NT2/D1 (cell line): ENCODE results near the gene ZBTB8A.
"Not testable (repeated sequence)": the region's sequence is repeated elsewhere in the genome, so short reads cannot be mapped to it uniquely, and the experiment has no call there.

Experiments used
- DNase-seq: peaks from one replicate; pipeline ENCODE4 v3.0.0-alpha.2; 2011; ENCODE audit warnings: low read depth, low spot score
- H3K27me3 ChIP-seq: 2 replicates; pipeline ENCODE4 v1.6.0; 2011; ENCODE audit warnings: mild to moderate bottlenecking; ENCODE audit not compliant: insufficient read length, insufficient read depth
- H3K36me3 ChIP-seq: 2 replicates; pipeline ENCODE4 v1.6.1; 2011; ENCODE audit warnings: mild to moderate bottlenecking, low read length, mixed read lengths; ENCODE audit not compliant: insufficient read depth, insufficient read length
- H3K4me1 ChIP-seq: 2 replicates; pipeline ENCODE4 v1.5.1; 2011; ENCODE audit not compliant: insufficient read depth, insufficient read length
- H3K4me3 ChIP-seq: 2 replicates; pipeline ENCODE4 v1.5.1; 2011; ENCODE audit warnings: low read depth; ENCODE audit not compliant: insufficient read length
- H3K9ac ChIP-seq: 2 replicates; pipeline ENCODE4 v1.6.0; 2011; ENCODE audit warnings: low read depth; ENCODE audit not compliant: insufficient read length
- H3K9me3 ChIP-seq: 2 replicates; pipeline ENCODE4 v1.5.1; 2011; ENCODE audit warnings: mild to moderate bottlenecking, low read length; ENCODE audit not compliant: insufficient read depth
- SUZ12 ChIP-seq: IDR thresholded peaks from 2 replicates; pipeline ENCODE4 v1.6.1; 2011; ENCODE audit not compliant: insufficient read length, insufficient read depth; ENCODE audit errors: extremely low read depth
- YY1 ChIP-seq: IDR thresholded peaks from 2 replicates; pipeline ENCODE4 v1.6.1; 2011; ENCODE audit not compliant: insufficient read length, insufficient read depth
- ZNF274 ChIP-seq: IDR thresholded peaks from 2 replicates; pipeline ENCODE4 v1.6.1; 2011; ENCODE audit warnings: mild to moderate bottlenecking, low read depth, low read length

The ZBTB8A gene

DNA sequence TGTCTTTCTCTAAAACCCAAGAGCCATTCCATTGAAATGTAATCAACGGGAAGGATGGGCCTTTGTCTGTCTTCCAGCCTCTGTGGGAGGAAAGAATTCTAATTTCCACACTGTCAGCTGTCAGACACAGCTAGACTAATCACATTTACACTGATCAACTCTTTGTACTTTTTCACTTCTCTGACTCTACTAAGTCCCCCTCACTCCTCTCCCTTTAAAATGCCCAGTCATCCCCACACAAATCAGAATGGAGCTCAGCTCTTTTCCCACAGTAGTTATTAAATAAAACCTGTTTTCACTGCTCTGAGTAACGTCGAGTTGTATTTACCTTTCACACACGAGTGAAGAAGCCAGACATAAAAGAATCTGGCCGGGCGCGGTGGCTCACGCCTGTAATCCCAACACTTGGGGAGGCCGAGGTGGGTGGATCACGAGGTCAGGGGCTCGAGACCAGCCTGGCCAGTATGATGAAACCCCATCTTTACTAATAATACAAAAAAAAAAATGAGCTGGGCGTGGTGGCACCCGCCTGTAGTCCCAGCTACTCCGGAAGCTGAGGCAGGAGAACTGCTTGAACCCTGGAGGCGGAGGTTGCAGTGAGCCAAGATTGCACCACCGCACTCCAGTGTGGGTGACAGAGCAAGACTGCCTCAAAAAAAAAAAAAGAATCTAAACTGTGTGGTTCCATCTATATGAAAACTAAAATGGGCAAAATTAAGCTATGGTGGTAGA, 97.9 kb downstream of the ZBTB8A start:
- Histone ChIP-seq H3K36me3 (peaks cover 53% of the 10 kb centered on the region), H3K27me3 (no peaks in the 10 kb centered on the region), H3K4me1 (peaks cover 7% of the 10 kb centered on the region), H3K4me3 (no peak overlapping the region), H3K9ac (no peak overlapping the region), H3K9me3 (no peaks in the 10 kb centered on the region)
- TF ChIP-seq YY1: no peak
- TF ChIP-seq ZNF274: no peak
- no peak for TF ChIP-seq SUZ12
- DNase-seq: peak; percentile 54

DNA sequence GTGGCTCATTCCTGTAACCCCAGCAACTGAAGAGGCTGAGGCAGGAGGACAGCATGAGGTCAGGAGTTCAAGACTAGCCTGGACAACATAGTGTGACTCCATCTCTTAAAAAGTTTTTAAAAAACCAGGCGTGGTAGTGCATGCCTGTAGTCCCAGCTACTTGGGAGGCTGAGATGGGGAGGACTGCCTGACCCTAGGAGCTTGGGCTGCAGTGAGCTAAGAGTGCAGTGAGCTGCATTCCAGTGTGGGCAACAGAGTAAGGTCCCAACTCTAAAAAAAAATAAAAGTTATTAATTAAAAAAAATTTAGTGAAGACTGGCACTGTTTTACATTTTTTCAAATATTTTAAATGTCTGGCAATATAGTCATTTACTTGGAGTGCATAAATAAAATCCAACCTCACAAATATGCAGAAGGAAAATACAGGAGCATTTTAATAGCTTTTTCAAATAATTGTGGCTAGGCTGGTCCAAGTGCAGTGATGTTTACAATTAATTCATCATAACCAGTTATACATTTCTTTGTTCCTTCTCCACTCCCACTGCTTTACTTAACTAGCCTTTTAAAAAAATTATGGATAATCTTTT, 100.4 kb downstream of the ZBTB8A start:
- Histone ChIP-seq H3K9ac (no peak overlapping the region), H3K27me3 (no peaks in the 10 kb centered on the region), H3K4me3 (no peak overlapping the region), H3K36me3 (peaks cover 38% of the 10 kb centered on the region), H3K9me3 (no peaks in the 10 kb centered on the region), H3K4me1 (peaks cover 7% of the 10 kb centered on the region)
- TF ChIP-seq ZNF274 (no peak), SUZ12 (no peak), YY1 (no peak)
- no peak for DNase-seq

DNA sequence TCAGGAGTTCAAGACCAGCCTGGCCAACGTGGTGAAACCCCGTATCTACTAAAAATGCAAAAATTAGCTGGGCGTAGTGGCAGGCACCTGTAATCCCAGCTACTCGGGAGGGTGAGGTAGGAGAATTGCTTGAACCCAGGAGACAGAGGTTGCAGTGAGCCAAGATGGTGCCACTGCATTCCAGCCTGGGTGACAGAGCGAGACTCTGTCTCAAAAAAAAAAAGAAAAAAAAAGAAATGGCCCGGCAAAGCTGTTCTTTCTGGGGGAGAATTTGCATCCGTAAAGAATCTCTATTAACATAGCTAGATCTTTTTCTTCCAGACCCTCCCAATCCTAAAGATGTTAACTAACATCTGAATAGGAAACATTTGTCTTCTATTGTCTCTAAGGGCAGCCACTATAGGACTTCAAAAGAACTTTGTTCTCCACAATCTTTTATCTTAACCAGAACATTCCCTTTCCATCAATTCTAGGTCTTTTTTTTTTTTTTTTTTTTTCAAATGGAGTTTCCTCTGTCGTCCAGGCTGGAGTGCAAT, 103.1 kb downstream of the ZBTB8A start:
- not testable (repeated sequence) for H3K9me3 ChIP-seq, H3K4me3 ChIP-seq, H3K27me3 ChIP-seq, H3K9ac ChIP-seq, H3K4me1 ChIP-seq
- DNase-seq: peak; percentile 70
- peaks cover 40% of the 10 kb centered on the region for H3K36me3 ChIP-seq

DNA sequence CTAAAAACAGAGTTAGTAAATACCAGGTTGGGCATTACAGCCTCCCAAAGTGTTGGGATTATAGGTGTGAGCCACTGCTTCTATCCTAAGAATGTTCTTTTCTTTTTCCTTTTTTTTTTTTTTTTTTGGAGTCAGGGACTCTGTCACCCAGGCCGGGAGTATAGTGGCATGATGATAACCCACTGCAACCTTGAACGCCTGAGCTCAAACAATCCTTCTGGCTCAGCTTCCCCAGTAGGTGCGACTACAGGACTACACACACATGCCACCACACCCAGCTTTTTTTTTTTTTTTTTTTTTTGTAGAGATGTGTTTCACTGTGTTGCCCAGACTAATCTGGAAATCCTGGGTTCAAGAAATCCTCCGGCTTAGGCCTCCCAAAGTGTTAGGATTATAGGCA, 105.2 kb downstream of the ZBTB8A start:
- Histone ChIP-seq H3K9ac (no peak overlapping the region), H3K27me3 (no peaks in the 10 kb centered on the region), H3K4me3 (no peak overlapping the region), H3K4me1 (peaks cover 3% of the 10 kb centered on the region), H3K9me3 (no peaks in the 10 kb centered on the region), H3K36me3 (peaks cover 39% of the 10 kb centered on the region)
- DNase-seq: no peak
- no peak for TF ChIP-seq YY1
- TF ChIP-seq SUZ12: no peak
- no peak for TF ChIP-seq ZNF274

DNA sequence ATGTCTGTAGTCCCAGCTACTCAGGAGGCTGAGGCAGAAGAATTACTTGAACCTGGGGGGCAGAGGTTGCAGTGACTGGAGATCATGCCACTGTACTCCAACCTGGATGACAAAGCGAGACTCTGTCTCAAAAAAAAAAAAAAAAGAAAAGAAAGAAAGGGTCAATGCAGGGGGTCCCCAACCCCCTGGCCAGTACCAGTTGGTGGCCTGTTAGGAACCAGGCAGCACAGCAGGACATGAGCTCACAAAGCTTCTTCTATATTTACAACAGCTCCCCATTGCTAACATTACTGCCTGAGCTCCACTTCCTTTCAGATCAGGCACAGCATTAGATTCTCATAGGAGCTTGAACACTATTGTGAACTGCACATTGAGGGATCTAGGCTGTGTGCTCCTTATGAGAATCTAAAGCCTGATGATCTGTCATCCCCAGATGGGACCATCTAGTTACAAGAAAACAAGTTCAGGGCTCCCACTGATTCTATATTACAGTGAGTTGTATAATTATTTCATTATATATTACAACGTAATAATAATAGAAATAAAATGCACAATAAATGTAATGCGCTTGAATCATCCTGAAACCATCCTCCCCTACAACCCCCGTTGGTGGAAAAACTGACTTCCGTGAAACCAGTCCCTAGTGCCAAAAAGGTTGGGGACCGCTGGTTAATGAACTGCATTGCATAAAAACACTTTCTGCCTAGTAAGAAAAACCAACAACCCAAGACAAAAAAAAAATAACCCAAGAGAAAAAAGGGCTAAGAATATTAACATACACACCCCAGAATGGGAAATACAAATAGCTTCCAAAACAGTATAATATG, 108.3 kb downstream of the ZBTB8A start:
- H3K4me3 ChIP-seq: no peak overlapping the region
- H3K9ac ChIP-seq: no peak overlapping the region
- TF ChIP-seq SUZ12: no peak
- no peak for TF ChIP-seq ZNF274
- TF ChIP-seq YY1: no peak
- no peak for DNase-seq
- H3K36me3 ChIP-seq: peaks cover 39% of the 10 kb centered on the region
- no peaks in the 10 kb centered on the region for H3K4me1 ChIP-seq
- no peaks in the 10 kb centered on the region for H3K27me3 ChIP-seq
- no peaks in the 10 kb centered on the region for H3K9me3 ChIP-seq

DNA sequence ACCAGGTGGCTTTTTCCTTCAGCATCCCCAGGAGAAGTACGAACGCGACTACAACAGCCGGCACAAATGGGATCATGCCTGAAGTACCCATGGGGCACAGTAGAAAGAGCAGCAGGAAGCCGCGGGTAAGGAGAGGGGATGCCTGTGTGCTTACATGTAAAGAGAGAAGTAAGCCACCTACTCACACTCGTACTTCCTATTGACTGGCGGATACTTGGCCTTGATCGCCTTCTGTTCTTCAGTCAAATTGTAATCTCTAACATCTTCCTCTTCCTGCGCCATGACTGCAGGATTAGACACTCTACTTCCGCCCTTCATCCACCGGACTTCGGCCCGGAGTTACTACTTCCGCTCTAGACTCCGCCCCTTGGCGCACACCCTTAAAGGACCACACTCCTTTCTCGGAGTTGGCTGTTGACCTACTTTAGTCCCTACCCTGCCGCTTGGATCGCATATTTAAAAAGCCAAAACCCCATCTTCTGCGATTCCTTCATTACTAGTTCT, 111.1 kb downstream of the ZBTB8A start, which contains the start of gene ZBTB8OS:
TSS of gene ZBTB8OS (minus strand) at position 303 of the 504 bp plus-strand sequence. CDS start at position 282, 21 bp downstream.
- H3K9me3 ChIP-seq: no peaks in the 10 kb centered on the region
- H3K27me3 ChIP-seq: no peaks in the 10 kb centered on the region
- H3K4me3 ChIP-seq: peak within 1 kb of the TSS; percentile 96
- H3K36me3 ChIP-seq: peaks cover 52% of the 10 kb centered on the region
- peak within 1 kb of the TSS; percentile 95 for H3K9ac ChIP-seq
- H3K4me1 ChIP-seq: no peaks in the 10 kb centered on the region
- DNase-seq: peak; percentile 93
- TF ChIP-seq YY1 (peak; percentile 69), ZNF274 (no peak)
